GM12878 (cell line): Measurements from ENCODE around the gene DOCK2. TPM values are rescaled to one million over a fixed set of nuclear protein-coding genes. Genes with fewer than 3 reads are reported as not detected.

Source experiments
- ATAC-seq: fragments of 200-7000 bp; cut with Tn5 transposase; 3 replicates; pipeline ENCODE4 v1.9.1; 2020; ENCODE audit warnings: mild to moderate bottlenecking, moderate library complexity
- BruUV-seq: library from RNA; stranded (reverse); fragments of 400-500 nt; replicated peaks from 2 replicates; lab custom pipeline; 2021; lab: Mats Ljungman, UMichigan
- CTCF ChIA-PET: fragments of 300-600 bp; sonication (Branson Sonifier 250); formaldehyde crosslinking; extraction: SDS; loops from one replicate; lab custom pipeline; 2021; ENCODE audit warnings: inconsistent platforms; lab: Yijun Ruan, JAX
- POLR2A ChIA-PET: fragments of 350-600 bp; formaldehyde crosslinking; extraction: SDS; loops from one replicate; lab custom pipeline; 2021; ENCODE audit warnings: inconsistent platforms; lab: Charles Lee
- RAD21 ChIA-PET: fragments of 300-600 bp; sonication (Branson Sonifier 250); formaldehyde crosslinking; loops from one replicate; lab custom pipeline; 2023; ENCODE audit warnings: antibody characterized with exemption; ENCODE audit not compliant: unreplicated experiment; lab: Charles Lee
- SMC1A ChIA-PET: fragments of 300-600 bp; sonication (Branson Sonifier 250); formaldehyde crosslinking; loops from one replicate; lab custom pipeline; 2023; ENCODE audit not compliant: unreplicated experiment, uncharacterized antibody; lab: Charles Lee
- DNase-seq: peaks from one replicate; pipeline ENCODE4 v3.0.0-alpha.2; 2011; ENCODE audit warnings: low read depth, low spot score
- FAIRE-seq: peaks from 3 replicates; lab custom pipeline; 2011; peaks lifted over from hg19 to GRCh38; lab: Jason Lieb, UNC
- H2AFZ ChIP-seq: 2 replicates; pipeline ENCODE4 v1.6.0; 2011; ENCODE audit warnings: low read depth, low read length, control low read depth; ENCODE audit not compliant: control insufficient read depth
- H3K27ac ChIP-seq: 2 replicates; pipeline ENCODE4 v1.5.1; 2011; ENCODE audit warnings: control low read depth; ENCODE audit not compliant: control insufficient read depth, insufficient read depth
- H3K27me3 ChIP-seq, 2 experiments: replicated peaks in 1 of 2; 2 replicates each; pipeline versions ENCODE4 v1.6.0 to v1.6.1; 2011; ENCODE audit warnings: low read length in 1 of 2; ENCODE audit not compliant: control insufficient read depth in 2 of 2, insufficient read depth in 2 of 2
- H3K36me3 ChIP-seq, 2 experiments: 2 replicates each; pipeline ENCODE4 v1.5.1; 2011; ENCODE audit warnings: low read length in 1 of 2; ENCODE audit not compliant: control insufficient read depth in 2 of 2, insufficient read depth in 2 of 2
- H3K4me1 ChIP-seq: 2 replicates; pipeline ENCODE4 v1.6.1; 2011; ENCODE audit warnings: mild to moderate bottlenecking, low read length, moderate library complexity, mixed read lengths; ENCODE audit not compliant: control insufficient read depth, insufficient read depth
- H3K4me2 ChIP-seq: 2 replicates; pipeline ENCODE4 v1.6.0; 2011; ENCODE audit warnings: control low read depth; ENCODE audit not compliant: control insufficient read depth, insufficient read depth
- H3K4me3 ChIP-seq: fragments of 200-600 bp; sonication (generic); 2 replicates; pipeline ENCODE4 v1.5.1; 2016
- H3K79me2 ChIP-seq: 2 replicates; pipeline ENCODE4 v1.6.0; 2011; ENCODE audit warnings: low read length; ENCODE audit not compliant: control insufficient read depth, insufficient read depth
- H3K9ac ChIP-seq: 2 replicates; pipeline ENCODE4 v1.8.0; 2011; ENCODE audit warnings: low read length, control low read depth, mixed read lengths; ENCODE audit not compliant: control insufficient read depth, insufficient read depth
- H3K9me3 ChIP-seq: replicated peaks from 3 replicates; pipeline ENCODE4 v1.5.1; 2011; ENCODE audit warnings: mild to moderate bottlenecking, low read length; ENCODE audit not compliant: control insufficient read depth, insufficient read depth
- H4K20me1 ChIP-seq: 2 replicates; pipeline ENCODE4 v1.6.0; 2011; ENCODE audit not compliant: control insufficient read depth, insufficient read depth
- BRCA1 ChIP-seq: IDR thresholded peaks from 2 replicates; pipeline ENCODE4 v1.6.1; 2011; ENCODE audit warnings: low read depth, low read length, improper control_type of control experiment
- CHD1 ChIP-seq: IDR thresholded peaks from 2 replicates; pipeline ENCODE4 v1.6.1; 2012; ENCODE audit warnings: low read depth, low read length, improper control_type of control experiment
- EP300 ChIP-seq, 2 experiments: fragments of 150-350 bp in 1 of 2; IDR thresholded peaks; 2 replicates each; pipeline ENCODE4 v1.6.1; 2011 to 2012; ENCODE audit warnings: low read depth in 2 of 2, low read length in 2 of 2, borderline replicate concordance in 1 of 2, improper control_type of control experiment in 1 of 2, inconsistent platforms in 1 of 2; ENCODE audit not compliant: control insufficient read depth in 1 of 2
- HDAC2 ChIP-seq: fragments of 200-600 bp; sonication (generic); IDR thresholded peaks from 2 replicates; pipeline ENCODE4 v1.6.1; 2017
- JUNB ChIP-seq: IDR thresholded peaks from 2 replicates; pipeline ENCODE4 v1.6.1; 2016; ENCODE audit warnings: antibody characterized with exemption, mild to moderate bottlenecking
- JUND ChIP-seq: IDR thresholded peaks from 2 replicates; pipeline ENCODE4 v1.6.1; 2012; ENCODE audit warnings: low read depth, mild to moderate bottlenecking, low read length, improper control_type of control experiment, moderate library complexity
- KDM1A ChIP-seq: fragments of 200-600 bp; sonication (generic); IDR thresholded peaks from 2 replicates; pipeline ENCODE4 v1.6.1; 2016; ENCODE audit warnings: borderline replicate concordance
- SP1 ChIP-seq: IDR thresholded peaks from one replicate; pipeline ENCODE4 v1.6.1; 2011; ENCODE audit warnings: low read depth, low read length
- SUZ12 ChIP-seq: fragments of 200-600 bp; sonication (generic); IDR thresholded peaks from one replicate; pipeline ENCODE4 v1.6.1; 2018; ENCODE audit warnings: antibody characterized with exemption, mild to moderate bottlenecking; ENCODE audit not compliant: unreplicated experiment
- YY1 ChIP-seq: IDR thresholded peaks from 2 replicates; pipeline ENCODE4 v1.6.1; 2011; ENCODE audit warnings: low read depth, mild to moderate bottlenecking, low read length
- WGBS: methylation state at CpG from one replicate; pipeline ENCODE4 v1.1.6; 2016; ENCODE audit warnings: low lambda C conversion rate; ENCODE audit not compliant: insufficient replicate concordance, insufficient coverage; ENCODE audit errors: missing lambda C conversion rate; 5-methylcytosine and 5-hydroxymethylcytosine counted together
- in situ Hi-C: fragments of 300-500 bp; cut with MboI; formaldehyde crosslinking; loops from 9 replicates; pipeline ENCODE4 v1.14.3; 2018; ENCODE audit warnings: mixed read lengths
- intact Hi-C: fragments of 100-400 bp; cut with micrococcal nuclease; formaldehyde crosslinking; loops from one replicate; pipeline ENCODE4 v1.14.2; 2022; ENCODE audit not compliant: unreplicated experiment
- polyA plus RNA-seq, 11 experiments: library from polyadenylated mRNA; depleted of rRNA in 4 of 11; unstranded in 6 of 11; stranded (reverse) in 5 of 11; fragments of >200 nt; fragmentation: Nextera tagmentation in 4 of 11; fragmentation: Illumina TruSeq in 1 of 11; extraction: Ambion mirVana in 4 of 11; extraction: Trizol in 1 of 11; gene quantifications; 1 replicate in 1 of 11; 2 replicates in 10 of 11; pipeline versions ENCODE4 v1.2.1 to v1.2.3, GENCODE V29; 2011 to 2016; ENCODE audit warnings: inconsistent platforms in 2 of 11, missing spikeins in 2 of 11, low read depth in 1 of 11
- total RNA-seq, 4 experiments: library from RNA; depleted of rRNA in 3 of 4; stranded (reverse); fragments of >200 nt in 3 of 4; fragmentation: Illumina TruSeq in 1 of 4; extraction: Trizol in 1 of 4; gene quantifications; 2 replicates each; pipeline versions ENCODE4 v1.2.1 to v1.2.3, GENCODE V29; 2013 to 2021
- TF ChIP-seq, protein P1 (sequence below): fragments of 450-650 bp; IDR thresholded peaks from 2 replicates; pipeline ENCODE4 v1.6.1; 2016; ENCODE audit warnings: mild to moderate bottlenecking
- TF ChIP-seq, protein P2 (sequence below): IDR thresholded peaks from 2 replicates; pipeline ENCODE4 v1.6.1; 2011; ENCODE audit warnings: borderline replicate concordance, low read depth, mild to moderate bottlenecking, moderate library complexity, mixed read lengths, low read length; ENCODE audit not compliant: insufficient read depth; ENCODE audit errors: extremely low read length
- TF ChIP-seq, protein P3 (sequence below): fragments of 450-650 bp; IDR thresholded peaks from 2 replicates; pipeline ENCODE4 v1.6.1; 2016; ENCODE audit warnings: mild to moderate bottlenecking

The DOCK2 gene
- total and polyA plus RNA-seq, 10 of the 15 experiments (the other 5 are each of a cell fraction or from before 2014, with no cell fraction given), result 34.2 to 192 (median 118) TPM

DNA sequence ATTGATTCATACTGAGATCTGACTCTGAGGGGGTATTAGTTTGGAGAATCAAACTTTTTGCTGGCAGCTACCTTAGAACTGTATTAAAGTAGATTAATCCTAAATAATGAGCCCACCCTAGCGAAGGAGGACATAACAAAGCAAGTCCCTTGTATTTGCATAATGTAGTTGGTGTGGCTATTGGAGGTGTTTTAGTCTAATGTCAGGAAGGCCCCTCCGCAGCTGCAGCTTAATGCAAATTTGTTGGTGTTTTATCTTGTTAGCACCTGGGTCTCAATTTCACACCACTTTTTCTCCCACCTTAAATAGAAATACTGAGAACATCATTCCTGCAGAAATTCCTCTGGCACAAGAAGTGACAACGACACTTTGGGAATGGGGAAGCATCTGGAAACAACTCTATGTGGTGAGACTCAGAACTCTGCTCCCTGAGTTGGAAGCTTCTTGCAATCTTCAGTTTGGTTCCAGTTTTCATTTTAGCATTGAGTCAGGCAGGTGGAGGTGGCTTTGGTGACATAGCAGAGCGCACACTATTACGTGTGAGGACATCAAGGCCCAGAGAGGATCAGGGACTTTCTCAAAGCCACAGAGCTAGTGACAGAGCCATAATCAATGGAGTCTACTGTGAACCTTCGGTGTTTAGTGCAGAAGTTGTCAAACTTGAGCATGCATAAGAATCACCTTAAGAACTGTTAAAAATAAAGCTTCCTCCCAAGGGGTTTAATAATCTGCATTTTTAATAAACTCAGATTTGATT, 33.9 kb downstream of the DOCK2 start (continued):
- TF ChIP-seq, protein P1, sequence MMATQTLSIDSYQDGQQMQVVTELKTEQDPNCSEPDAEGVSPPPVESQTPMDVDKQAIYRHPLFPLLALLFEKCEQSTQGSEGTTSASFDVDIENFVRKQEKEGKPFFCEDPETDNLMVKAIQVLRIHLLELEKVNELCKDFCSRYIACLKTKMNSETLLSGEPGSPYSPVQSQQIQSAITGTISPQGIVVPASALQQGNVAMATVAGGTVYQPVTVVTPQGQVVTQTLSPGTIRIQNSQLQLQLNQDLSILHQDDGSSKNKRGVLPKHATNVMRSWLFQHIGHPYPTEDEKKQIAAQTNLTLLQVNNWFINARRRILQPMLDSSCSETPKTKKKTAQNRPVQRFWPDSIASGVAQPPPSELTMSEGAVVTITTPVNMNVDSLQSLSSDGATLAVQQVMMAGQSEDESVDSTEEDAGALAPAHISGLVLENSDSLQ, result no peak
- TF ChIP-seq KDM1A (no peak), SP1 (no peak), CHD1 (no peak), HDAC2 (no peak), YY1 (peak; percentile 57; the same call in 1 of the 2 replicates), JUNB (0 out of 2 replicates have a peak, but pooled peaks have one; percentile 36)
- TF ChIP-seq, protein P2, sequence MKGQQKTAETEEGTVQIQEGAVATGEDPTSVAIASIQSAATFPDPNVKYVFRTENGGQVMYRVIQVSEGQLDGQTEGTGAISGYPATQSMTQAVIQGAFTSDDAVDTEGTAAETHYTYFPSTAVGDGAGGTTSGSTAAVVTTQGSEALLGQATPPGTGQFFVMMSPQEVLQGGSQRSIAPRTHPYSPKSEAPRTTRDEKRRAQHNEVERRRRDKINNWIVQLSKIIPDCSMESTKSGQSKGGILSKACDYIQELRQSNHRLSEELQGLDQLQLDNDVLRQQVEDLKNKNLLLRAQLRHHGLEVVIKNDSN, result no peak

DNA sequence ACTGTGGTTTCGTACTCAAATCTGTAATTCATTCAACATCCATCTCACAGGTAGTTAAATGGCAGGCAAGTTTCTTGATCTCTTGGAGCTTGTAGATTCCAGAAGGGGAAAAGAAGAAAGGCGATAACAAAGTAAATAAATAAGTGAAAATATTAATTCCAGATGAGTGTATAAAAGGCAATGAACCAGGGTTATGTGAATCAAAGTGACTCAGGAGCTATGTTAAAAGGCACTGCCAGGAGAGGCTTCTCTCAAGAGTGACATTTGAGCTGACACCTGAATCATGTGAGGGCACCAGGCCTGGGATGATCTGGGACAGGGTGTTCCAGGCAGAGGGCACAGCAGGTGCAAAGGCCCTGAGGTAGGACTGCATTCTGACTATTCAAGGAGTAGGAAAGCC, 45.0 kb downstream of the DOCK2 start:
- SMC1A ChIA-PET, result interaction anchor here (0.9 to 3.5 kb wide), 5 partner anchors 8 to 299 kb away, joined by 3 to 28 read pairs (median 3); partner anchors contain the start of gene INSYN2B
- TF ChIP-seq KDM1A (no peak), JUND (no peak), HDAC2 (no peak), SUZ12 (no peak), EP300 (IDR thresholded peaks at IDR 0.05; ENCODE audit: borderline replicate concordance in 1 of 2, control insufficient read depth in 1 of 2, low read depth in 2 of 2, low read length in 2 of 2) (no peak), BRCA1 (no peak)
- TF ChIP-seq, protein P3, sequence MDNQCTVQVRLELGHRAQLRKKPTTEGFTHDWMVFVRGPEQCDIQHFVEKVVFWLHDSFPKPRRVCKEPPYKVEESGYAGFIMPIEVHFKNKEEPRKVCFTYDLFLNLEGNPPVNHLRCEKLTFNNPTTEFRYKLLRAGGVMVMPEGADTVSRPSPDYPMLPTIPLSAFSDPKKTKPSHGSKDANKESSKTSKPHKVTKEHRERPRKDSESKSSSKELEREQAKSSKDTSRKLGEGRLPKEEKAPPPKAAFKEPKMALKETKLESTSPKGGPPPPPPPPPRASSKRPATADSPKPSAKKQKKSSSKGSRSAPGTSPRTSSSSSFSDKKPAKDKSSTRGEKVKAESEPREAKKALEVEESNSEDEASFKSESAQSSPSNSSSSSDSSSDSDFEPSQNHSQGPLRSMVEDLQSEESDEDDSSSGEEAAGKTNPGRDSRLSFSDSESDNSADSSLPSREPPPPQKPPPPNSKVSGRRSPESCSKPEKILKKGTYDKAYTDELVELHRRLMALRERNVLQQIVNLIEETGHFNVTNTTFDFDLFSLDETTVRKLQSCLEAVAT, result no peak

More for the DNA sequence above, 45.0 kb downstream of the DOCK2 start:
- H3K4me1 ChIP-seq, result peaks cover 2% of the 10 kb centered on the region; the same call in 1 of the 2 replicates
- ChIA-PET RAD21 (interaction anchor here (1.0 to 1.3 kb wide), 3 partner anchors 15 to 98 kb away, joined by 3 to 4 read pairs (median 3); partner anchors contain the start of gene SPDL1), CTCF (interaction anchor here (1.1 to 2.2 kb wide), 4 partner anchors 8 to 298 kb away, joined by 5 to 6 read pairs (median 6); partner anchors contain the start of gene INSYN2B), POLR2A (interaction anchor here (1.6 kb wide), 1 partner anchor 10 kb away, joined by 5 read pairs; no protein-coding TSS in a partner anchor)
- H3K9ac ChIP-seq, result no peak overlapping the region
- H3K9me3 ChIP-seq, result no peaks in the 10 kb centered on the region
- intact Hi-C loops (no loop called here), in situ Hi-C loops (no loop called here)
- H3K4me3 ChIP-seq, result no peak overlapping the region
- 93% methylated on average over 2 of the region's 2 CpGs for WGBS
- peaks cover 27 to 56% of the 10 kb centered on the region in 2 experiments for H3K36me3 ChIP-seq
- no peak for ATAC-seq
- FAIRE-seq, result no peak
- no peaks in the 10 kb centered on the region for H3K27me3 ChIP-seq
- H3K4me2 ChIP-seq, result no peak overlapping the region
- no peaks in the 10 kb centered on the region for H3K79me2 ChIP-seq
- no peak for DNase-seq
- no peak overlapping the region for H2AFZ ChIP-seq
- BruUV-seq, result no TSS peak
- H3K27ac ChIP-seq, result no peak overlapping the region
- H4K20me1 ChIP-seq, result no peaks in the 10 kb centered on the region
